H9 (cell line): ENCODE measurements around the gene TTF2. TPM values are rescaled to one million over a fixed set of nuclear protein-coding genes. Genes with fewer than 3 reads are reported as not detected.
A peak's percentile ranks its signal among the peaks of the same experiment; 100 is the strongest.

Source experiments
- DNase-seq: peaks from one replicate; pipeline ENCODE4 v3.0.0-alpha.2; 2017
- H2AFZ ChIP-seq: one replicate; pipeline ENCODE4 v1.6.1; 2013; ENCODE audit warnings: mild to moderate bottlenecking, low read length, control low read depth, moderate library complexity
- H2AK5ac ChIP-seq: 2 replicates; pipeline ENCODE4 v1.6.1; 2013; ENCODE audit warnings: low read length, control low read depth, mixed read lengths; ENCODE audit not compliant: insufficient read length
- H2BK120ac ChIP-seq: one replicate; pipeline ENCODE4 v1.6.1; 2013; ENCODE audit warnings: low read depth, mild to moderate bottlenecking, low read length, control low read depth, inconsistent platforms; ENCODE audit not compliant: poor library complexity, severe bottlenecking
- H2BK12ac ChIP-seq: 2 replicates; pipeline ENCODE4 v1.6.1; 2013; ENCODE audit warnings: low read length, control low read depth, mixed read lengths, low read depth; ENCODE audit not compliant: insufficient read length
- H2BK15ac ChIP-seq: 2 replicates; pipeline ENCODE4 v1.6.1; 2013; ENCODE audit warnings: low read depth, low read length, control low read depth
- H2BK20ac ChIP-seq: one replicate; pipeline ENCODE4 v1.6.1; 2013; ENCODE audit warnings: low read depth, mild to moderate bottlenecking, low read length, control low read depth, inconsistent platforms; ENCODE audit not compliant: poor library complexity, severe bottlenecking
- H2BK5ac ChIP-seq: 2 replicates; pipeline ENCODE4 v1.6.1; 2013; ENCODE audit warnings: low read length, control low read depth, mixed read lengths; ENCODE audit not compliant: insufficient read length
- H3K14ac ChIP-seq: 2 replicates; pipeline ENCODE4 v1.6.1; 2013; ENCODE audit warnings: low read length, control low read depth; ENCODE audit not compliant: insufficient read depth
- H3K18ac ChIP-seq: 2 replicates; pipeline ENCODE4 v1.6.1; 2013; ENCODE audit warnings: low read depth, mild to moderate bottlenecking, mixed read lengths, low read length, control low read depth; ENCODE audit not compliant: insufficient read length
- H3K23ac ChIP-seq: 2 replicates; pipeline ENCODE4 v1.6.1; 2013; ENCODE audit warnings: low read length, control low read depth, mixed read lengths, low read depth; ENCODE audit not compliant: insufficient read length
- H3K23me2 ChIP-seq: 2 replicates; pipeline ENCODE4 v1.6.1; 2013; ENCODE audit warnings: low read depth, mild to moderate bottlenecking, mixed read lengths, low read length, control low read depth; ENCODE audit not compliant: insufficient read length, poor library complexity, severe bottlenecking
- H3K27ac ChIP-seq: 2 replicates; pipeline ENCODE4 v1.5.1; 2013; ENCODE audit warnings: low read length, control low read depth, mixed read lengths, low read depth; ENCODE audit not compliant: insufficient read length
- H3K27me3 ChIP-seq: 2 replicates; pipeline ENCODE4 v1.6.1; 2013; ENCODE audit warnings: low read length, control low read depth, inconsistent platforms; ENCODE audit not compliant: insufficient read depth
- H3K4ac ChIP-seq: 2 replicates; pipeline ENCODE4 v1.6.1; 2013; ENCODE audit warnings: low read depth, mild to moderate bottlenecking, control low read depth, inconsistent platforms, low read length, moderate library complexity
- H3K4me1 ChIP-seq: 2 replicates; pipeline ENCODE4 v1.6.1; 2013; ENCODE audit warnings: low read length, control low read depth, inconsistent platforms; ENCODE audit not compliant: insufficient read depth
- H3K4me2 ChIP-seq: 2 replicates; pipeline ENCODE4 v1.6.1; 2013; ENCODE audit warnings: low read length, control low read depth, mixed read lengths; ENCODE audit not compliant: insufficient read length, insufficient read depth
- H3K56ac ChIP-seq: 2 replicates; pipeline ENCODE4 v1.6.1; 2013; ENCODE audit warnings: low read depth, mild to moderate bottlenecking, mixed read lengths, low read length, control low read depth; ENCODE audit not compliant: insufficient read length
- H3K79me1 ChIP-seq: 2 replicates; pipeline ENCODE4 v1.6.1; 2013; ENCODE audit warnings: low read depth, mild to moderate bottlenecking, moderate library complexity, low read length, control low read depth, inconsistent platforms; ENCODE audit not compliant: insufficient read depth, poor library complexity, severe bottlenecking
- H3K79me2 ChIP-seq: 2 replicates; pipeline ENCODE4 v1.6.1; 2013; ENCODE audit warnings: low read length, control low read depth, inconsistent platforms; ENCODE audit not compliant: insufficient read depth
- H3K9ac ChIP-seq: 2 replicates; pipeline ENCODE4 v1.6.1; 2013; ENCODE audit warnings: low read length, control low read depth, mixed read lengths; ENCODE audit not compliant: insufficient read length; ENCODE audit errors: extremely low read depth
- H3K9me3 ChIP-seq: one replicate; pipeline ENCODE4 v1.6.1; 2013; ENCODE audit warnings: low read depth, low read length, inconsistent platforms; ENCODE audit not compliant: control insufficient read depth
- H3T11ph ChIP-seq: one replicate; pipeline ENCODE4 v1.6.1; 2013; ENCODE audit warnings: mild to moderate bottlenecking, low read length, control low read depth, inconsistent platforms
- H4K20me1 ChIP-seq: one replicate; pipeline ENCODE4 v1.6.1; 2013; ENCODE audit not compliant: control insufficient read depth, insufficient read length, insufficient read depth
- H4K5ac ChIP-seq: 2 replicates; pipeline ENCODE4 v1.6.1; 2013; ENCODE audit warnings: low read depth, mild to moderate bottlenecking, mixed read lengths, low read length, control low read depth; ENCODE audit not compliant: insufficient read length
- H4K8ac ChIP-seq: replicated peaks from 2 replicates; pipeline ENCODE4 v1.6.1; 2013; ENCODE audit warnings: low read length, control low read depth, mixed read lengths, low read depth; ENCODE audit not compliant: insufficient read length
- H4K91ac ChIP-seq: 2 replicates; pipeline ENCODE4 v1.6.1; 2013; ENCODE audit warnings: low read depth, mild to moderate bottlenecking, moderate library complexity, mixed read lengths, low read length, control low read depth; ENCODE audit not compliant: insufficient read length
- H3K27ac Mint-ChIP-seq, 3 experiments: 2 replicates in 2 of 3; 3 replicates in 1 of 3; pipeline ENCODE4 v1.8.0; 2020 to 2021; ENCODE audit warnings: mixed read lengths in 3 of 3, mild to moderate bottlenecking in 1 of 3, moderate library complexity in 1 of 3
- H3K27me3 Mint-ChIP-seq: 2 replicates; pipeline ENCODE4 v1.8.0; 2021; ENCODE audit warnings: low read depth, mild to moderate bottlenecking, moderate library complexity, mixed read lengths
- H3K36me3 Mint-ChIP-seq, 3 experiments: 2 replicates in 2 of 3; 3 replicates in 1 of 3; pipeline ENCODE4 v1.8.0; 2020 to 2021; ENCODE audit warnings: low read depth in 3 of 3, mixed read lengths in 3 of 3; ENCODE audit not compliant: insufficient read depth in 1 of 3
- H3K4me1 Mint-ChIP-seq, 2 experiments: 2 replicates each; pipeline ENCODE4 v1.8.0; 2020; ENCODE audit warnings: mixed read lengths in 2 of 2
- H3K4me3 Mint-ChIP-seq, 2 experiments: 2 replicates in 1 of 2; 3 replicates in 1 of 2; pipeline ENCODE4 v1.8.0; 2020 to 2021; ENCODE audit warnings: mild to moderate bottlenecking in 2 of 2, mixed read lengths in 2 of 2, moderate library complexity in 1 of 2
- H3K9me3 Mint-ChIP-seq, 2 experiments: 2 replicates in 1 of 2; 3 replicates in 1 of 2; pipeline ENCODE4 v1.8.0; 2020; ENCODE audit warnings: mild to moderate bottlenecking in 2 of 2, mixed read lengths in 2 of 2, moderate library complexity in 1 of 2
- WGBS: extraction: QIAGEN DNeasy Blood & Tissue Kit; methylation state at CpG from one replicate; pipeline ENCODE4 v1.1.7; 2013; ENCODE audit warnings: missing lambda C conversion rate, low lambda C conversion rate, mixed read lengths; ENCODE audit not compliant: insufficient read length; ENCODE audit errors: extremely low coverage; 5-methylcytosine and 5-hydroxymethylcytosine counted together
- total RNA-seq: library from RNA; stranded (reverse); gene quantifications from 2 replicates; pipeline ENCODE4 v1.2.1, GENCODE V29; 2021
- TF ChIP-seq, protein P1 (sequence below): fragments of 200-600 bp; sonication (generic); conservative IDR thresholded peaks from 3 replicates; pipeline ENCODE4 v1.8.0; 2021; ENCODE audit warnings: antibody characterized with exemption, mild to moderate bottlenecking

TTF2 gene
- total RNA-seq, 1 experiment from 2014 or later, result 86.4 TPM

DNA sequence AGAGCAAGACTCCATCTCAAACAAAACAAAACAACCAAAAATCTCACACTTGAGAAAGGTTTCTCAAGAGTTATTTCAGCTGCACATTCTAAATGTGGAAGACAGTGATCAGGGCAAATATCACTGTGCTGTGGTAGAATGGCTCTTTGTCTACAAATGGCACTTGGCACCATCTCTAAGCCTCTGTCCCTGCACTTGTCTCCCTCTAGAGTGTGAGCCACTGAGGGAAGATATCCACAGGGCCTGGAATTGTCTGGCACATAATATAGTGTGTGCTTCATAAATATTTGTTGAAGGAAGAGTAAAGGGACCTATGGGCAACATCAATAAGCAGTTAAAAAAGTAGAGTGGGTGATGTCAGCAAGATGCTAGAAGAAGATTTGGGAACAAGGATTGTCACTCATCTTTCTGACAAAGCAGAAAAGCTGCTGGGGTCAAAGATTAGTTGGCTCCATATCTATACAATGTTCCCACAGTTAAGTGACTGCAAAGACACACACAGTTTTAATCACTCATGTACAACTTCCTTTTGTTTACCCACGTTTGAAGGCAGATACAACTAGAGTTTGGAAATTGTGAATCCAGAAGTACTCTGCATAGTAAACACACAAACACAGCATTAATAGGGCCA is 39.5 kb upstream of the TTF2 start:
- no peak overlapping the region for H3K4me2 ChIP-seq
- DNase-seq, result no peak
- no peak overlapping the region for H2AFZ ChIP-seq
- no peaks in the 10 kb centered on the region for H3K79me2 ChIP-seq
- no peak overlapping the region for H3K18ac ChIP-seq
- H3K79me1 ChIP-seq, result no peaks in the 10 kb centered on the region
- no peak overlapping the region for H3K27ac ChIP-seq
- no peaks in the 10 kb centered on the region for H3K23me2 ChIP-seq
- H3K4ac ChIP-seq, result no peak overlapping the region
- no peaks in the 10 kb centered on the region for H4K20me1 ChIP-seq
- H3K4me1 ChIP-seq, result no peaks in the 10 kb centered on the region
- H3K27me3 ChIP-seq, result no peaks in the 10 kb centered on the region
- no peak overlapping the region for H3K9ac ChIP-seq
- H3K4me1 Mint-ChIP-seq, result peaks cover 2% of the 10 kb centered on the region in 2 experiments; a peak in 3 of 4 replicates
- H3K56ac ChIP-seq, result no peak overlapping the region
- H3K9me3 ChIP-seq, result no peaks in the 10 kb centered on the region
- no peak overlapping the region for H2BK120ac ChIP-seq
- no peak overlapping the region for H4K5ac ChIP-seq
- WGBS, result no CpG with 5 or more reads among the region's 1 CpG
- H3K27me3 Mint-ChIP-seq, result no peaks in the 10 kb centered on the region
- peak overlapping the region in 1 of 3 experiments; percentile 10; a peak in 1 of 7 replicates for H3K27ac Mint-ChIP-seq
- H2BK12ac ChIP-seq, result no peak overlapping the region
- H2BK20ac ChIP-seq, result no peak overlapping the region
- H4K8ac ChIP-seq, result no peak overlapping the region
- TF ChIP-seq, protein P1, sequence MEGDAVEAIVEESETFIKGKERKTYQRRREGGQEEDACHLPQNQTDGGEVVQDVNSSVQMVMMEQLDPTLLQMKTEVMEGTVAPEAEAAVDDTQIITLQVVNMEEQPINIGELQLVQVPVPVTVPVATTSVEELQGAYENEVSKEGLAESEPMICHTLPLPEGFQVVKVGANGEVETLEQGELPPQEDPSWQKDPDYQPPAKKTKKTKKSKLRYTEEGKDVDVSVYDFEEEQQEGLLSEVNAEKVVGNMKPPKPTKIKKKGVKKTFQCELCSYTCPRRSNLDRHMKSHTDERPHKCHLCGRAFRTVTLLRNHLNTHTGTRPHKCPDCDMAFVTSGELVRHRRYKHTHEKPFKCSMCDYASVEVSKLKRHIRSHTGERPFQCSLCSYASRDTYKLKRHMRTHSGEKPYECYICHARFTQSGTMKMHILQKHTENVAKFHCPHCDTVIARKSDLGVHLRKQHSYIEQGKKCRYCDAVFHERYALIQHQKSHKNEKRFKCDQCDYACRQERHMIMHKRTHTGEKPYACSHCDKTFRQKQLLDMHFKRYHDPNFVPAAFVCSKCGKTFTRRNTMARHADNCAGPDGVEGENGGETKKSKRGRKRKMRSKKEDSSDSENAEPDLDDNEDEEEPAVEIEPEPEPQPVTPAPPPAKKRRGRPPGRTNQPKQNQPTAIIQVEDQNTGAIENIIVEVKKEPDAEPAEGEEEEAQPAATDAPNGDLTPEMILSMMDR, result no peak
- no peak overlapping the region for H3T11ph ChIP-seq
- H3K9me3 Mint-ChIP-seq, result no peaks in the 10 kb centered on the region
- H2BK15ac ChIP-seq, result no peak overlapping the region
- no peak overlapping the region for H3K23ac ChIP-seq
- H3K36me3 Mint-ChIP-seq, result no peaks in the 10 kb centered on the region
- H3K4me3 Mint-ChIP-seq, result no peak overlapping the region
- no peak overlapping the region for H2AK5ac ChIP-seq
- no peak overlapping the region for H4K91ac ChIP-seq
- no peak overlapping the region for H3K14ac ChIP-seq
- no peak overlapping the region for H2BK5ac ChIP-seq
